ENCODE measurements around the gene PER1.
"Not testable (repeated sequence)": the region's sequence is repeated elsewhere in the genome, so short reads cannot be mapped to it uniquely, and the experiment has no call there.

Gene PER1

GRCh38 chr17:8173056-8173870, 21.1 kb upstream of the PER1 start:
- no peak for DNase-seq (ENCODE audit: low read depth)

- DNase-seq (ENCODE audit: low read depth), result not testable (repeated sequence)
Observed at GRCh38 chr17:8170186-8170585, 18.0 kb upstream of the PER1 start.

GRCh38 chr17:8167526-8167925, 15.3 kb upstream of the PER1 start:
- DNase-seq (ENCODE audit: low read depth), result no peak

GRCh38 chr17:8166731-8167130, 14.5 kb upstream of the PER1 start:
- DNase-seq (ENCODE audit: low read depth), result no peak

GRCh38 chr17:8164815-8165131, 12.6 kb upstream of the PER1 start:
- DNase-seq (ENCODE audit: low read depth), result no peak

GRCh38 chr17:8163978-8164814, 12.0 kb upstream of the PER1 start:
- DNase-seq (ENCODE audit: low read depth), result peak; percentile 69

- no peak for DNase-seq (ENCODE audit: low read depth)
Observed at GRCh38 chr17:8162997-8163977, 11.1 kb upstream of the PER1 start.

GRCh38 chr17:8162233-8162996, 10.2 kb upstream of the PER1 start, which contains the start of gene VAMP2:
Gene VAMP2, minus strand, starts transcription at chr17:8162948. Its CDS starts 69 bp downstream, at chr17:8162879.
- peak; percentile 75 for DNase-seq (ENCODE audit: low read depth)

- DNase-seq (ENCODE audit: low read depth), result no peak
Observed at GRCh38 chr17:8161289-8162232, 9.4 kb upstream of the PER1 start.

- DNase-seq (ENCODE audit: low read depth), result no peak
Observed at GRCh38 chr17:8160741-8161221, 8.6 kb upstream of the PER1 start.

- no peak for DNase-seq (ENCODE audit: low read depth)
Observed at GRCh38 chr17:8160224-8160577, 8.0 kb upstream of the PER1 start.

- DNase-seq (ENCODE audit: low read depth), result no peak
Observed at GRCh38 chr17:8159459-8160223, 7.4 kb upstream of the PER1 start.

GRCh38 chr17:8159032-8159400, 6.8 kb upstream of the PER1 start:
- no peak for DNase-seq (ENCODE audit: low read depth)

GRCh38 chr17:8158267-8159031, 6.2 kb upstream of the PER1 start:
- peak; percentile 77 for DNase-seq (ENCODE audit: low read depth)

GRCh38 chr17:8156246-8156992, 4.2 kb upstream of the PER1 start:
- peak; percentile 100 for DNase-seq (ENCODE audit: low read depth)

- no peak for DNase-seq (ENCODE audit: low read depth)
Observed at GRCh38 chr17:8155996-8156245, 3.7 kb upstream of the PER1 start.

GRCh38 chr17:8155231-8155995, 3.2 kb upstream of the PER1 start:
- DNase-seq (ENCODE audit: low read depth), result no peak

All from stimulated activated CD8-positive, alpha-beta memory T cell treated with anti-CD3 and anti-CD28 coated beads, Interleukin-4, amount 100 ng/mL, for 24 hours (primary cell).